ENCODE measurements around the gene PWWP2A. TPM values are rescaled to one million over a fixed set of nuclear protein-coding genes. Genes with fewer than 3 reads are reported as not detected.
"Not testable (repeated sequence)": the region's sequence is repeated elsewhere in the genome, so short reads cannot be mapped to it uniquely, and the experiment has no call there.

PWWP2A gene
- total RNA-seq, 1 donor from 2014 or later = 20.8 TPM

DNA sequence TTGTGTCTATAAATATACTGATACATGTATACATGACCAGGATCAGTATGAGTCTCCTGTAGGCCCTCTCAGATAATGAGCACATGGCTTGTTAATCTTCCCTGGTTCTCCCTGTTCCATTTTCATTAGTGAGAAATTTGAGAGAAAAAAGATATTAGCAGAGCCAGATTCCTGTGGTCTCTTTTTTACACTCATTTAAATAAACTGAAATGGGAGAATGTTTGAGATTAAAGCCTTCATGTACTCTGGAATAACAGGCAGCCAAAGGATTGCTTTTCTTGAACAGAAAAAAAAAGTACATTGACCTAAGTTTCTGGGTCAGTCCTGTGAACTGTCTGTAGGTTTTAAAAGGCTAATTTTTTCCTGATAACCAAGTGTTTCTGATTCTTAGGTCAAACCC is 44.2 kb downstream of the PWWP2A start:
- H3K36me3 Mint-ChIP-seq (ENCODE audit: low read depth) = peaks cover 6% of the 10 kb centered on the region
- peaks cover 24% of the 10 kb centered on the region for H3K4me1 Mint-ChIP-seq (ENCODE audit: low read depth)
- no peaks in the 10 kb centered on the region for H3K27me3 Mint-ChIP-seq (ENCODE audit: low read depth)
- DNase-seq (ENCODE audit: low spot score) = no peak
- no peak overlapping the region for H3K4me3 Mint-ChIP-seq (ENCODE audit: unreplicated experiment)
- H3K9me3 Mint-ChIP-seq (ENCODE audit: low read depth) = no peaks in the 10 kb centered on the region
- H3K27ac Mint-ChIP-seq (ENCODE audit: unreplicated experiment) = no peak overlapping the region
- no peak for TF ChIP-seq CTCF (IDR thresholded peaks at IDR 0.05)

DNA sequence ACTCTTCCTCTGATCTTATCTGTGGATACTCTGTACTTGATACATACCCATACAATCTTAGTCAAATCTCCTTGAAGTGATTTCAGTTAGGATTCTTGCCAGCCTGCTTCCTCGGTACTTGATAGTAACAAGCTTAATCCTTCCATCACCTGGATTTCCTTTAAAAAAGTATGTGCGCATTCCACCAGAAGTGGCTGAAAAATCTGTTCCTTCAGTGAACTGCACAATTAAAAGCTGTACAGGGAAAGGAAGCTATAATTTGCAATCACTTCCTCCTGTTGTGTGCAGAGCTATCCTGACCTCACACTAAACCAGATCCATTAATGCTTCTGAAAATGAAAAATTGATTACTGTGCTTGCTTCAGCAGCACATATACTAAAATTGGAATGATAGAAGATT is 47.3 kb downstream of the PWWP2A start:
- no peaks in the 10 kb centered on the region for H3K36me3 Mint-ChIP-seq (ENCODE audit: low read depth)
- DNase-seq (ENCODE audit: low spot score) = no peak
- no peak overlapping the region for H3K27ac Mint-ChIP-seq (ENCODE audit: unreplicated experiment)
- H3K27me3 Mint-ChIP-seq (ENCODE audit: low read depth) = no peaks in the 10 kb centered on the region
- no peak overlapping the region for H3K4me3 Mint-ChIP-seq (ENCODE audit: unreplicated experiment)
- no peak for TF ChIP-seq CTCF (IDR thresholded peaks at IDR 0.05)
- peaks cover 6% of the 10 kb centered on the region for H3K4me1 Mint-ChIP-seq (ENCODE audit: low read depth)
- no peaks in the 10 kb centered on the region for H3K9me3 Mint-ChIP-seq (ENCODE audit: low read depth)

- Mint-ChIP-seq H3K36me3 (ENCODE audit: low read depth) (no peaks in the 10 kb centered on the region), H3K27ac (ENCODE audit: unreplicated experiment) (no peak overlapping the region), H3K4me3 (ENCODE audit: unreplicated experiment) (no peak overlapping the region), H3K4me1 (ENCODE audit: low read depth) (peaks cover 6% of the 10 kb centered on the region), H3K27me3 (ENCODE audit: low read depth) (no peaks in the 10 kb centered on the region), H3K9me3 (ENCODE audit: low read depth) (no peaks in the 10 kb centered on the region)
- TF ChIP-seq CTCF (IDR thresholded peaks at IDR 0.05) = no peak
- no peak for DNase-seq (ENCODE audit: low spot score)
Measured at GRCh38 chr5:160071516-160071915, 47.7 kb downstream of the PWWP2A start.

- H3K9me3 Mint-ChIP-seq (ENCODE audit: low read depth); H3K36me3 Mint-ChIP-seq (ENCODE audit: low read depth); H3K4me3 Mint-ChIP-seq (ENCODE audit: unreplicated experiment); H3K27ac Mint-ChIP-seq (ENCODE audit: unreplicated experiment); DNase-seq (ENCODE audit: low spot score); H3K27me3 Mint-ChIP-seq (ENCODE audit: low read depth); H3K4me1 Mint-ChIP-seq (ENCODE audit: low read depth): not testable (repeated sequence)
Measured at GRCh38 chr5:160069120-160069519, 50.1 kb downstream of the PWWP2A start.

DNA sequence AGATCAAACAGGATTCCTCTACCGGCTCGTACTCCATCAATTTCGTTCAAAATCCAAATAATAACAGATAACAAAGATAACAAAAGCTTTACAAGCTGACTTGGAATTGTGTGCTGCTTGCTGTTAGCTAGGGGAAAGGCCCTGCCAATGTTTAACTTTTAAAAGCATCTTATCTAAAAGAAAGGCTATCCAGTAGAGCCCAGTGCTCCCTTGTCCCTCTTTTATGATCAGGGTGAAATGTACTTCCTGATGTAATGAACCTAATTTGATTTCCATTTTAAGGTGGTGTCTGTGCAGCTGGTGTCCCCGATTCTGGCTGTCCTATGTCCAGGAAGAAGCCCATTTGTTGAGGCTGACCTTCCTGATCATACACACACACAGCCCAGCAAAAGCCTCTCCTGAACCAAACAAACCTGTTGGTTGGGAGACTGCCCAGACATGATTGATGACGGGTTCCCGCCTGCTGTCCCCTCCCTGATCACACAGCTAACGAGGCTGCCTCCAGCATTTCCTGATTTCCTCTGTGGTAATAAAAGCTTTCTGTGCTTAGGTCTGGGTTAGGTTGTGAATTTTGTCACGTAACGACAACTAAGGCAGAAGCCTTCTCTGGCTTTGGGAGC is 54.1 kb downstream of the PWWP2A start:
- Mint-ChIP-seq H3K27me3 (ENCODE audit: low read depth) (no peaks in the 10 kb centered on the region), H3K4me1 (ENCODE audit: low read depth) (no peaks in the 10 kb centered on the region), H3K36me3 (ENCODE audit: low read depth) (peaks cover 17% of the 10 kb centered on the region), H3K4me3 (ENCODE audit: unreplicated experiment) (no peak overlapping the region), H3K27ac (ENCODE audit: unreplicated experiment) (no peak overlapping the region), H3K9me3 (ENCODE audit: low read depth) (no peaks in the 10 kb centered on the region)
- no peak for TF ChIP-seq CTCF (IDR thresholded peaks at IDR 0.05)
- DNase-seq (ENCODE audit: low spot score) = no peak

GRCh38 chr5:160064417-160064810 is 54.8 kb downstream of the PWWP2A start:
- Mint-ChIP-seq H3K4me3 (ENCODE audit: unreplicated experiment) (no peak overlapping the region), H3K27ac (ENCODE audit: unreplicated experiment) (no peak overlapping the region)

More at GRCh38 chr5:160064417-160064810, 54.8 kb downstream of the PWWP2A start:
- TF ChIP-seq CTCF (IDR thresholded peaks at IDR 0.05) = no peak
- no peaks in the 10 kb centered on the region for H3K27me3 Mint-ChIP-seq (ENCODE audit: low read depth)
- no peaks in the 10 kb centered on the region for H3K4me1 Mint-ChIP-seq (ENCODE audit: low read depth)
- peaks cover 17% of the 10 kb centered on the region for H3K36me3 Mint-ChIP-seq (ENCODE audit: low read depth)
- no peaks in the 10 kb centered on the region for H3K9me3 Mint-ChIP-seq (ENCODE audit: low read depth)
- no peak for DNase-seq (ENCODE audit: low spot score)

Measured in chondrocyte (in vitro differentiated cells).